ENCODE data around the gene RAB8B. TPM values are rescaled to one million over a fixed set of nuclear protein-coding genes. Genes with fewer than 3 reads are reported as not detected.

The RAB8B gene
- total and polyA plus RNA-seq, 2 of the 13 experiments (the other 11 are each of a cell fraction or from before 2014, with no cell fraction given) = 6.8 to 14.2 TPM

DNA sequence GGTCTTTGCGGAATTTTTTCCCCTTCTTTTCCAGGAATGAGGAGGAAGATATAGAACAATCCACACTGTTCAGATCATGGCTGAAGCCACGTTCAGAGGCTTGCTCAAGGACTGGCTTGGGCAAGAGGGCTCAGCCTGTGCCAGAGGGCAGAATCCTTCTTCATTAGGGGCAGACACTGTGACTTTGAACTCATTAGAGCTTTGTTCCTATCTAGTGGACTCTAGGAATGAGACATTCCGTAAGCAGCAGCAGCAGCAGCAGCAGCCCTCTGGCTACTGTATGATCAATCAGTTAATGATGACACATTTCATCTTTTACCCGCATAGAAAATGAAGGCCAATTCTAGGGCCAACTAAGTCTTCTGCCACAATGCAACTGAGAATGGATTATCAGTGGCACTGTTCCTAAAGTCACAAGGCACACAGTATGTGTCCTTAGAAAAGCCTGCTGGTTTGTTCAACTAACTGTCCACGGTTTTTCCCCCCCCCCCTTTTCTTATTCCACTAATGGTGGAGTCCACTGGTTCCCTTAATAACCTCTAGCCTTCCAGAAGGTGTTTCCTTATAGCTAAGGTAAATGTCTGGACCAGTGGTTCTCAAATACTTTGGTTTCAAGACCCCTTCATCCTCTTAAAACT lies 1.7 kb upstream of the RAB8B start (continued):
- TF ChIP-seq, protein P1, sequence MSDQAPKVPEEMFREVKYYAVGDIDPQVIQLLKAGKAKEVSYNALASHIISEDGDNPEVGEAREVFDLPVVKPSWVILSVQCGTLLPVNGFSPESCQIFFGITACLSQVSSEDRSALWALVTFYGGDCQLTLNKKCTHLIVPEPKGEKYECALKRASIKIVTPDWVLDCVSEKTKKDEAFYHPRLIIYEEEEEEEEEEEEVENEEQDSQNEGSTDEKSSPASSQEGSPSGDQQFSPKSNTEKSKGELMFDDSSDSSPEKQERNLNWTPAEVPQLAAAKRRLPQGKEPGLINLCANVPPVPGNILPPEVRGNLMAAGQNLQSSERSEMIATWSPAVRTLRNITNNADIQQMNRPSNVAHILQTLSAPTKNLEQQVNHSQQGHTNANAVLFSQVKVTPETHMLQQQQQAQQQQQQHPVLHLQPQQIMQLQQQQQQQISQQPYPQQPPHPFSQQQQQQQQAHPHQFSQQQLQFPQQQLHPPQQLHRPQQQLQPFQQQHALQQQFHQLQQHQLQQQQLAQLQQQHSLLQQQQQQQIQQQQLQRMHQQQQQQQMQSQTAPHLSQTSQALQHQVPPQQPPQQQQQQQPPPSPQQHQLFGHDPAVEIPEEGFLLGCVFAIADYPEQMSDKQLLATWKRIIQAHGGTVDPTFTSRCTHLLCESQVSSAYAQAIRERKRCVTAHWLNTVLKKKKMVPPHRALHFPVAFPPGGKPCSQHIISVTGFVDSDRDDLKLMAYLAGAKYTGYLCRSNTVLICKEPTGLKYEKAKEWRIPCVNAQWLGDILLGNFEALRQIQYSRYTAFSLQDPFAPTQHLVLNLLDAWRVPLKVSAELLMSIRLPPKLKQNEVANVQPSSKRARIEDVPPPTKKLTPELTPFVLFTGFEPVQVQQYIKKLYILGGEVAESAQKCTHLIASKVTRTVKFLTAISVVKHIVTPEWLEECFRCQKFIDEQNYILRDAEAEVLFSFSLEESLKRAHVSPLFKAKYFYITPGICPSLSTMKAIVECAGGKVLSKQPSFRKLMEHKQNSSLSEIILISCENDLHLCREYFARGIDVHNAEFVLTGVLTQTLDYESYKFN (CRISPR knock-in tag; conservative IDR thresholded peaks at IDR 0.05) = 0 out of 2 replicates have a peak, but pooled peaks have one; percentile 26
- TF ChIP-seq, protein P2, sequence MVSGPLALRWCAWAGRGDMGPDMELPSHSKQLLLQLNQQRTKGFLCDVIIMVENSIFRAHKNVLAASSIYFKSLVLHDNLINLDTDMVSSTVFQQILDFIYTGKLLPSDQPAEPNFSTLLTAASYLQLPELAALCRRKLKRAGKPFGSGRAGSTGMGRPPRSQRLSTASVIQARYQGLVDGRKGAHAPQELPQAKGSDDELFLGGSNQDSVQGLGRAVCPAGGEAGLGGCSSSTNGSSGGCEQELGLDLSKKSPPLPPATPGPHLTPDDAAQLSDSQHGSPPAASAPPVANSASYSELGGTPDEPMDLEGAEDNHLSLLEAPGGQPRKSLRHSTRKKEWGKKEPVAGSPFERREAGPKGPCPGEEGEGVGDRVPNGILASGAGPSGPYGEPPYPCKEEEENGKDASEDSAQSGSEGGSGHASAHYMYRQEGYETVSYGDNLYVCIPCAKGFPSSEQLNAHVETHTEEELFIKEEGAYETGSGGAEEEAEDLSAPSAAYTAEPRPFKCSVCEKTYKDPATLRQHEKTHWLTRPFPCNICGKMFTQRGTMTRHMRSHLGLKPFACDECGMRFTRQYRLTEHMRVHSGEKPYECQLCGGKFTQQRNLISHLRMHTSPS (CRISPR knock-in tag; IDR thresholded peaks at IDR 0.05; ENCODE audit: low read depth) = peak; percentile 63; the same call in 1 of the 2 replicates
- TF ChIP-seq PRDM10 (CRISPR knock-in tag; IDR thresholded peaks at IDR 0.05; ENCODE audit: low read depth) (0 out of 2 replicates have a peak, but pooled peaks have one; percentile 25), SALL1 (CRISPR knock-in tag; IDR thresholded peaks at IDR 0.05) (peak; percentile 31; the same call in 1 of the 2 replicates), SKI (IDR thresholded peaks at IDR 0.05; ENCODE audit: partially characterized antibody) (peak; percentile 73), RXRA (CRISPR knock-in tag; IDR thresholded peaks at IDR 0.05) (0 out of 2 replicates have a peak, but pooled peaks have one; percentile 24), CEBPG (CRISPR knock-in tag; IDR thresholded peaks at IDR 0.05) (peak; percentile 44; the same call in 1 of the 2 replicates), THAP11 (CRISPR knock-in tag; IDR thresholded peaks at IDR 0.05) (0 out of 2 replicates have a peak, but pooled peaks have one; percentile 14), MYC (CRISPR knock-in tag; IDR thresholded peaks at IDR 0.05; ENCODE audit: borderline replicate concordance) (no peak), GMEB2 (CRISPR knock-in tag; IDR thresholded peaks at IDR 0.05; ENCODE audit: low read depth) (no peak)

All from HepG2 (cell line).